GM18951 (cell line): ENCODE data around the gene DGCR2.

Source experiments
- POLR2A ChIP-seq: IDR thresholded peaks from 4 replicates; pipeline ENCODE4 v1.6.1; 2011; ENCODE audit warnings: mild to moderate bottlenecking; ENCODE audit not compliant: insufficient read length, insufficient read depth; ENCODE audit errors: extremely low read depth
- in situ Hi-C: fragments of 300-500 bp; cut with MboI; formaldehyde crosslinking; loops from one replicate; pipeline ENCODE4 v1.12.0; 2022; ENCODE audit warnings: low sequenced_read_pairs, mixed read lengths, inconsistent platforms; ENCODE audit not compliant: unreplicated experiment

Gene DGCR2

DNA sequence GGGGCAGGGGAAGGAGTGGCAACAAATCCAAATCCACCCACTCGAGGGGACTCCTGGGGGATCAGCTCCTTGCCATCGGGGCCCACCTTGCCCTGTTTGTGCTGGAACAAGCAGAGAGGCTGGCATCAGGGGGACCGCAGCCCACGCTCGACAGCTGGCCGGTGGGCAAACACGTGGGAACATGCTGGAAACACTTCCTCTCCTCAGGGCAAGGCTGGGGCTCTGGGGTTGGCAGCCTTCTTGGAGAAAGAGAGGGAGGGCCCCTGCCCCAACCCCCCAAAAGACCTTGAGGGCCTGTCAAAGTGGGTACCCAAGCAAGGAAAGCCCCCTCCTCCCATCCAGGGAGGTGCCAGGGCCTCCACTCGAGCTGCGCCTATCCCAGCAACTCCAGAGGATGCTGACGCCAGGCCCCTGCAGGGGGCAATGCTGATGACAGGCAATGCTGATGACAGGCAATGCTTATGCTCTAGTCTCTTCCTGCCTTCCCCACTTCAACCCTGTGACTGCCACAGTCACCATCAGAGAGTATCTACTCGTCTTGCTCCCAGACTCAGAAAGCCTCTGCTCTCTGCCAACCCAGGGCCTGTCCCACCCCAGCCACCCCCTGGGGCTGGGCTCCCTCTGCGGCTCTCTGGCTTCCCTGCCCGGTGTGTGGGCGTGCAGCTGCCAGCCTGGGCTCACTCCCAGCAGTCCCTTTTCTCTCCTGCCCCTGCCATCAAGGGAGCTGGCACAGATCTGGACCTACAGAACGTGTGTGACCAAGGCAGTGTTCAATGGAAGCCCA lies 16.2 kb upstream of the DGCR2 start:
- no peak for TF ChIP-seq POLR2A
- in situ Hi-C loops = no loop called here

DNA sequence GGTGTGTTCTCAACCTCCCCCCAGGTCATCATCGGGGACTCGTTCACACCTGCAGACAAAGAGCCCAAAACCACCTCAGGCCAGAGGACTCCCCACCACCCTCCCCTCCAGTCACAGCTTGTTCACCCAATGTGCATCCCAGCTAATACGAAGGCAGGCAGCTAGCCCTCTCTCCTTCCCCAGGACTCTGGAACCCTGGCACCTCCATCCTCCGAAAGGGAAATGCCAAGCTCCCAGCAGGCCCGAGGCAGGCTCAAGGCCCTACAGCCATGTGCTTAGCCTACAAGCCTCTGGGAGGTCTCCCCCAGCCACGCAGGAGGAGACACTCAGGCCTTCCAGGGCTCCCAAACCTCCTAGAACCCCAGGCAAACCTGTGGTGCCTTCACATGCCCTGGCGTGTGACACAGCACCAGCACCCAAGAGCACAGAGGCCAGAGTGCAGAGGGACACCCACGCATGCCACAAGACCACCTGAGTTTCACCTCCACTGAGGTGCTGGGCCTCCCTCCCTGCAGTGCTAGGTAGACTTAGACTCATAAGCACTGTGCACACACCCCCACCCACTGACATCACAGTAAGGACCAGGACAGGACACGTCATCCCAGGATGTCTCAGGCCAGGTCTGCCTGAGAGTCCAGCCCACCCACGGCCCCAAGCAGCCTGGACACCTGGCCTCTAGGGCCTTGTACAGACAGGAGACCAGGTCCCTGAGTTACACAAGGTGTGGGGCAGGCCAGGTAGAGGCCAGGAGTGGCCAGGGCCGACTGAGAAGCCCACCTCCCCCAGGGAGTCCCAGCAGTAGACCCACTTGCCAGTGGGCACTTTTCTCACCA lies 15.4 kb upstream of the DGCR2 start:
- in situ Hi-C loops = no loop called here
- TF ChIP-seq POLR2A = no peak

GRCh38 chr22:19136915-19137314 lies 14.7 kb upstream of the DGCR2 start:
- in situ Hi-C loops = no loop called here
- no peak for TF ChIP-seq POLR2A

DNA sequence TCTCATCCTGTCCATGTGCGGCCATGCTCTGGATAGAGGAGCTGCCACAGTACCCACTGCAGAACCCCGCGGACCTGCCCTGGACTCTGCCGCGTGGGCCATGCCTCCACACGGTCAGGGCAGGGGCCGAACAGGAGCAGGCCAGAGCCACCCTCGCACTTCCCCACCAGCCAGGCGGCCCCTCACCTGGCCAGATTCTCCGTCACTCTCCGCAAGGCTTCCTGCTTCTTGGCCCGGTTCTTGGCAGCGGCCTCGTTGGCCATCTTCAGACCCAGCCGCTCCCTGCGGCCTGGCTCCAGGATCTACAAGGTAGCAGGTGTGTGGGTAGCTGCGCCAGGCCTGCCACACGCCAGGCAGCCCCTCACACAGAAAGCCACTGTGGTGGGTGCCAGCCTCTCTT lies 12.7 kb upstream of the DGCR2 start:
- in situ Hi-C loops = no loop called here
- no peak for TF ChIP-seq POLR2A

DNA sequence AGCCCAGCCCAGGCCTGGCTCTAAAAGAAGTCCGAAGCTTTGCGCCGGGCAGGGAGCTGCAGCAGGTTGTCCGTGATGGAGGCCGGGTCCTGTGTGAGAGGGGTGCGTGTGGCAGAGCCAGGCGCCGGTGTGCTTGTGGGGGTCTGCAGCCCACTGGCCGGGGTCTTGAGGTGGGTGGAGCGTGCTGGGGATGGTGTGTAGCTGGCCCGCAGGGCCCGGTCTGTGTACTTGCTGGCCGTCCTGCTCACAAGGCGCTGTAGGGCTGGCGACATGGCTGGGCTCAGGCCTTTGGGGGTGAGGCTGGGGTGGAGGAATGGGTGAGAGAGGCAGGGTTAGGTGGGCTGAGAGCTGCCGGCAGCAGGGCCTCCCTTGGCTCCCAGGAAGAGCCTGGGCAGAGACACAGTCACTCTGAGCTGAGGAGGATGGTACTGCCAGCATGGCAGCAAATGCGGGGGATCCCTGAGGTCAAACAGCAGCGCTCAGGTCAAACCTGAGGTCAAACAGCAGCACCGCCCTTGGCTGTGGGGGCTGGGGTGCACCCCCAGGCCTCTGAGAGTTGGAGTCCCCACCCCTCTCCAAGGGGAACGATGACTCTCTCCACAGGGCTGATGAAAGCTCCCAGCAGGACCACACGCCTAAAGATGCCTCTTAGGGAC lies 12.1 kb upstream of the DGCR2 start:
- in situ Hi-C loops = no loop called here

DNA sequence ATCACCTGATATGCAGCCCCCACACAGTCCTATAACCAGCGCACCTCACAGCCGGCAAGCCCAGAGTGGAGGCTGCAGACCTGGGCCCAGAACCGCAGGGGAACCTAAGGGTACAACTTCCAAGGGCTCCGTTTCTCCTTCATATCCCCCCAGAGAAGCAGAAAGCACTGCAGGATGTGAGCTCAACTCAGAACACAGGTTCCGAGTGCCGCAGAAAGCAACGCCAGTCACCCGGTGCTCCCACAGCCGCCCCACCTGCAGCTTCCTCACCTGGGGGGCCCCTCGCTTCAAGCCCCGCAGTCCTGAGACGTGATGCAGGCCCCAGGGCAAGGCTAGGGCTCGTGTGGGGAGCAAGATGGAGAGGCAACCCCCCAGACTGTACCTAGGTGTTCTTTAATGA lies 11.3 kb upstream of the DGCR2 start:
- no peak for TF ChIP-seq POLR2A
- in situ Hi-C loops = no loop called here

More for the DNA sequence above, 12.1 kb upstream of the DGCR2 start:
- no peak for TF ChIP-seq POLR2A

DNA sequence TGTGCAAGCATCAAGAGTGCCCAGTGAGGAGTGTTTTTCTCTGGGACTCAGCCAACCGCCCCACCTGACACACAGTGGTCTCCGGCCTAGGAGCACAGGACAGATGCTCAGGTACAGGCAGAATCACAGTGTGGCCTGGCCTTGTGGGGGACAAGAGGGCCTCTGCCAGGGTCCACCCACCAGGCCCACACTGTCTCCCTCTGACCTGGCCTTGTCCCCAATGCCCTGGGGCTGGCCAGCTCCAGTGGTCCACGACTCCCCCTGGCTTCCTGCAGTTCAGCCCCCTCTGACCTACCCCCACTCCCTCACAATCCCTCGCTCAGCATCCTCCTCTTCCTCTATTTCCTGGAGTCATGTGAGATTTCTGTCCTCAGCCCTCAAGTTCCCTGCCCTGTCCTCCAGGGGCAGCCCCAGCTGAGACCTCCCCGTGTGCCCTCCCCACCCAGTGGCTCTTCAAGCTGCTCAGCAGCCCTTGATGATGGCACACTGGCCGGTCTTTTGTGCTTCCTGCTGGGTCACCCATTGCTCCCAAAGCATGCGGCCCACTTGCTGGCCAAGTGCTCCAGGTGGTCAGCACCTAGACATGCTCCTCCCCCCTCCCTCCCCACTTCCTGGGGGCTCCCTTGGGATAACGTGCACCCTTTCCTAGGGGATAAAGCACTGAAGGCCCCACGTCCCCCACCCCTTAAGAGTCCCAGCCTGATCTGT lies 10.6 kb upstream of the DGCR2 start:
- TF ChIP-seq POLR2A = no peak
- in situ Hi-C loops = no loop called here

DNA sequence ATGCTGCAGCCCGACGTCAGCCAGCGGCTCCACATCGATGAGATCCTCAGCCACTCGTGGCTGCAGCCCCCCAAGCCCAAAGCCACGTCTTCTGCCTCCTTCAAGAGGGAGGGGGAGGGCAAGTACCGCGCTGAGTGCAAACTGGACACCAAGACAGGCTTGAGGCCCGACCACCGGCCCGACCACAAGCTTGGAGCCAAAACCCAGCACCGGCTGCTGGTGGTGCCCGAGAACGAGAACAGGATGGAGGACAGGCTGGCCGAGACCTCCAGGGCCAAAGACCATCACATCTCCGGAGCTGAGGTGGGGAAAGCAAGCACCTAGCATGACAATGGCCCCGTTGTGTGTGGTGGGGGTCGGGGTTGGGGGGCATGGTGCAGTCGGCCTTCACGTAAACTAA lies 9.9 kb upstream of the DGCR2 start:
- TF ChIP-seq POLR2A = no peak
- in situ Hi-C loops = no loop called here

GRCh38 chr22:19131685-19132015 lies 9.4 kb upstream of the DGCR2 start:
- TF ChIP-seq POLR2A = no peak
- in situ Hi-C loops = no loop called here

DNA sequence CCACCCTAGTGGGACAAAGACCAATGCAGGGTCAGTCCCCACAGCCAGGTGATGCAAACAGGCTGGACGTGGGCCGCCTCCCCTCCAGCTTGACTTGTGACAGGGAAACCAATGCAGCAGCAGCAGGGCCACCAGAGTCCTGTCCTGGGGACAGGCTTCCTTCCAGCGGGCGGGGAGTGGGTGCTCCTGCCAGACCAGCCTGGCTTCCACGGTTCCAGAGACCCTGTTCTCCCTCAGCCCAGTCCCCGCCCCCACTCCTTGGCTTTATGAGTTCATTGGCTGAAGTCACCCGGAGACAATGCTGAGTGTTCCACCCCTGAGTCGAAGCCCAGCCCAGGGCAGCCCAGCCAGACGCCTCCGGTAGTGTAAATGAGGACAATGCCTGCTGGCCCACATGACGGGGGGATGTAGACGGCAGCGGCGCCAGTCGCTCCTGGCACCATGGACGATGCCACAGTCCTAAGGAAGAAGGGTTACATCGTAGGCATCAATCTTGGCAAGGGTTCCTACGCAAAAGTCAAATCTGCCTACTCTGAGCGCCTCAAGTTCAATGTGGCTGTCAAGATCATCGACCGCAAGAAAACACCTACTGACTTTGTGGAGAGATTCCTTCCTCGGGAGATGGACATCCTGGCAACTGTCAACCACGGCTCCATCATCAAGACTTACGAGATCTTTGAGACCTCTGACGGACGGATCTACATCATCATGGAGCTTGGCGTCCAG lies 8.9 kb upstream of the DGCR2 start, which contains the start of gene TSSK2:
Gene TSSK2 (plus strand): TSS at position 350 of the 726 bp plus-strand sequence. CDS start 92 bp downstream, at position 442.
- in situ Hi-C loops = no loop called here
- no peak for TF ChIP-seq POLR2A

DNA sequence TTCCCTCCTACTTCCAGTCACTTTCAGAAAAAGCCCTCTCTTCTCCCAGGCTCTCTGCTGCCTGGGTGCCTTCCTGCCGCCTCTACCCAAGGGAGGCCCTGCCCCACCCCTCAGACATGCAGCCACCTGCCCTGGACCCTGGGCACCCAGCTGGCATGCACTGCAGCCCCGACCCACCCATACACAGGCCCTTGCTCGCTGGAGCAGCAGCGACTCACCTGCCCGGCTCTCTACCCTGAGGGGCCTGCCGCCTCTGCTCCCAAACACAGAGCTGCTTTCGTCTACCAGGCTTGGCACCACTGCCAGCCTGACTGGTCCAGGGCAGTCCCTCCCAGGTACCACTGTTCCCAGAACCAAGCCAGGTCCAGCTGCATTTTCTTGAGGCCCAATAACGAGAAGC lies 7.7 kb upstream of the DGCR2 start:
- TF ChIP-seq POLR2A = no peak
- in situ Hi-C loops = no loop called here

DNA sequence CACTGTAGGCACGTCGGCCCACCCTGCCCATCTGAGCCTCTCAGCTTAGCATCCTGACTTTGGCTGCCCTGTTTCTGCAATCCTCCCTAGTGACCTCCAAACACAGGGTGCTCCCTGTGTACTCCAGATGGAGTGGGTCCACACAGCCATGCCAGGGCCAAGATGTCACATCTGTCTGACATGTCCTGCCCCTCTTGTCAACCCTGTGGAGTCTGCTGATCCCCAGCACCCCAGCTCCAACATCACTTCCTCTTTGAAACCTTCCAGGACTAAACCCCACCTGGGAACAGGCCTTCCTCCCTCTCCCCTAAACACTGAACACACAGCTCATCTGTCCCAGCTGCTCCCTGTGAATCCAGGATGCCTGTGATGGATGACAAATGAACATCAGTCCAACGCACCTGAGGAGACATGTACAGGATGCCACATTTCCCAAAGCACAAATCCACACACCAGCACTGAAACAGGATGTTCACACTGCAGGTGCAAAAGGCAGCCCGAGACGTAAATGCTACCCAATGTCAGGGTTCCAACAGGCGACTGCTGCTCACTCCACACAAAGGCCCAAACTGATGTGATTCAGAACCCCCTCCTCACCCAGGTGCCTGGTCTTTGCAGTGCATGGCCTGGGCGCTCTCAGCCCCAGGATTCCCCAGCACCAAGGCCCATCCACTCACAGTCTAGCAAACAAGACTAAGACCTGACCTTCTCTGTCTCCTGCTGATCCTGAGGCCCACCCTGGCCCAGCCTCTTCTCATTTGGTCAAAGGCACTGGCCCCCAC lies 6.9 kb upstream of the DGCR2 start:
- TF ChIP-seq POLR2A = no peak
- in situ Hi-C loops = no loop called here
